GM08714 (cell line): ENCODE results near the gene ATP11A.

Source experiments
- H3K4me3 ChIP-seq: fragments of 200-500 bp; sonication (Bioruptor generic); 2 replicates; pipeline ENCODE4 v1.5.1; 2014; ENCODE audit warnings: mild to moderate bottlenecking, low read length, inconsistent platforms
- ZNF274 ChIP-seq: IDR thresholded peaks from 2 replicates; pipeline ENCODE4 v1.6.1; 2012; ENCODE audit warnings: mild to moderate bottlenecking, low read depth, low read length

ATP11A gene

GRCh38 chr13:112755331-112755730, 65.5 kb downstream of the ATP11A start:
- TF ChIP-seq ZNF274, result no peak
- H3K4me3 ChIP-seq, result no peak overlapping the region

- TF ChIP-seq ZNF274, result no peak
- H3K4me3 ChIP-seq, result no peak overlapping the region
These were observed 66.2 kb downstream of the ATP11A start for GRCh38 chr13:112756081-112756480.

GRCh38 chr13:112756511-112756966, 66.7 kb downstream of the ATP11A start:
- no peak overlapping the region for H3K4me3 ChIP-seq
- no peak for TF ChIP-seq ZNF274

- TF ChIP-seq ZNF274, result no peak
- H3K4me3 ChIP-seq, result no peak overlapping the region
These were observed 67.3 kb downstream of the ATP11A start for GRCh38 chr13:112756967-112757758.

GRCh38 chr13:112757759-112758086, 67.9 kb downstream of the ATP11A start:
- no peak for TF ChIP-seq ZNF274
- H3K4me3 ChIP-seq, result no peak overlapping the region

GRCh38 chr13:112759053-112759452, 69.2 kb downstream of the ATP11A start:
- no peak overlapping the region for H3K4me3 ChIP-seq
- no peak for TF ChIP-seq ZNF274

- no peak for TF ChIP-seq ZNF274
- no peak overlapping the region for H3K4me3 ChIP-seq
These were observed 70.0 kb downstream of the ATP11A start for GRCh38 chr13:112759827-112760226.

GRCh38 chr13:112760435-112760834, 70.6 kb downstream of the ATP11A start:
- no peak overlapping the region for H3K4me3 ChIP-seq
- no peak for TF ChIP-seq ZNF274

- H3K4me3 ChIP-seq, result no peak overlapping the region
- TF ChIP-seq ZNF274, result no peak
These were observed 71.1 kb downstream of the ATP11A start for GRCh38 chr13:112760931-112761330.

- TF ChIP-seq ZNF274, result no peak
These were observed 72.2 kb downstream of the ATP11A start for GRCh38 chr13:112761701-112762689.

GRCh38 chr13:112762690-112763080, 72.8 kb downstream of the ATP11A start:
- no peak for TF ChIP-seq ZNF274
- no peak overlapping the region for H3K4me3 ChIP-seq

More at GRCh38 chr13:112761701-112762689, 72.2 kb downstream of the ATP11A start:
- H3K4me3 ChIP-seq, result no peak overlapping the region

- H3K4me3 ChIP-seq, result no peak overlapping the region
- TF ChIP-seq ZNF274, result no peak
These were observed 74.2 kb downstream of the ATP11A start for GRCh38 chr13:112764028-112764427.

- no peak overlapping the region for H3K4me3 ChIP-seq
- no peak for TF ChIP-seq ZNF274
These were observed 75.2 kb downstream of the ATP11A start for GRCh38 chr13:112764864-112765561.

GRCh38 chr13:112765731-112766130, 75.9 kb downstream of the ATP11A start:
- H3K4me3 ChIP-seq, result no peak overlapping the region
- TF ChIP-seq ZNF274, result no peak
